HCEC 1CT (cell line): ENCODE measurements around the gene KRTAP4-4.
"Not testable (repeated sequence)": the region's sequence is repeated elsewhere in the genome, so short reads cannot be mapped to it uniquely, and the experiment has no call there.

Experiments
- DNase-seq: peaks from one replicate; pipeline ENCODE4 v3.0.0-alpha.2; 2017

Gene KRTAP4-4

GRCh38 chr17:41160648-41161047 is at the start of gene KRTAP4-4:
TSS of gene KRTAP4-4 (minus strand) at chr17:41160748. CDS start at chr17:41160691, 57 bp downstream.
- no peak for DNase-seq

- DNase-seq, result no peak
Measured at GRCh38 chr17:41199421-41200078, 39.0 kb upstream of the KRTAP4-4 start.

DNA sequence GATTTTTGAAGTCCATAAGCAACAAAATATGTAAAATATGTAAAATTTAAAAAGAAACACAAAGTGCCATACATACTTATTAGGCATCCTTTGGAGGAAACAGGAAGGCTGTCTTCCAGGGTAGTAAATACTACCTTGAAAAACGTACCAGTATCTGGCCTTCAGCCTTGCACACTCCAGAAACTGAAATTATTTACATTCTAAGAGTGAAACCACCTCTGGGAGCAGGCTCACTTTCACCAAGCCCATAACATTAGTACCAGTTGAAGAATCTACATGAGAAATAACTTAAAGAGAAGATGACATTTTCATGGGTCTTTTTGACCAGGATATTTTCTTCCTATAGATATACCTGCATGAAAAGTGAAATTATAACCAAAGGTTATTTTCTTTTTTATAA is 35.5 kb upstream of the KRTAP4-4 start:
- no peak for DNase-seq

- DNase-seq, result no peak
Measured at GRCh38 chr17:41190328-41190727, 29.8 kb upstream of the KRTAP4-4 start.

- not testable (repeated sequence) for DNase-seq
Measured at GRCh38 chr17:41189837-41190318, 29.3 kb upstream of the KRTAP4-4 start, which contains the start of gene KRTAP9-1. TSS of gene KRTAP9-1 (plus strand) at chr17:41189887. CDS start at chr17:41189887, 0 bp downstream.

GRCh38 chr17:41186872-41187271 is 26.3 kb upstream of the KRTAP4-4 start:
- no peak for DNase-seq

DNA sequence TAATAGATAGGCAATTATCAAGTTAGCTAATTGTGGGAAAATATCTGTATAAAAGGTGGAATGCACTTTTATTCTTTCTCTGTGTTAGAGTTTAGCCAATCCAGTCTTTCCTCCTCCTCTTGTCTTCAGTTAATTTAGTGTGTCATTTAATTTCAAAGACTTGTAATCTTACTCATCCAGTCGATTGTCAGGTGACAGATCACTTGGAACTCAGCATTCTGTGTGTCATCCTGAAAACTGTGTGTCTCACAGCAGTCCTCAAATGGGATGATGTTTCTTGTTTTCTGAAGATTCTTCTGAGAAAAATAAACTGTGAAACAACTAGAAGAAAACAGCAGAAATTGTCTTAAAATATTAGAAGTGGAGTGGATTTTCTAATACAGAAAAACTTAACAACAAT is 24.5 kb upstream of the KRTAP4-4 start:
- DNase-seq, result no peak

- DNase-seq, result no peak
Measured at GRCh38 chr17:41184480-41184961, 24.0 kb upstream of the KRTAP4-4 start, which contains the start of gene KRTAP4-1. TSS of gene KRTAP4-1 (minus strand) at chr17:41184911. CDS start at chr17:41184854, 57 bp downstream.

DNA sequence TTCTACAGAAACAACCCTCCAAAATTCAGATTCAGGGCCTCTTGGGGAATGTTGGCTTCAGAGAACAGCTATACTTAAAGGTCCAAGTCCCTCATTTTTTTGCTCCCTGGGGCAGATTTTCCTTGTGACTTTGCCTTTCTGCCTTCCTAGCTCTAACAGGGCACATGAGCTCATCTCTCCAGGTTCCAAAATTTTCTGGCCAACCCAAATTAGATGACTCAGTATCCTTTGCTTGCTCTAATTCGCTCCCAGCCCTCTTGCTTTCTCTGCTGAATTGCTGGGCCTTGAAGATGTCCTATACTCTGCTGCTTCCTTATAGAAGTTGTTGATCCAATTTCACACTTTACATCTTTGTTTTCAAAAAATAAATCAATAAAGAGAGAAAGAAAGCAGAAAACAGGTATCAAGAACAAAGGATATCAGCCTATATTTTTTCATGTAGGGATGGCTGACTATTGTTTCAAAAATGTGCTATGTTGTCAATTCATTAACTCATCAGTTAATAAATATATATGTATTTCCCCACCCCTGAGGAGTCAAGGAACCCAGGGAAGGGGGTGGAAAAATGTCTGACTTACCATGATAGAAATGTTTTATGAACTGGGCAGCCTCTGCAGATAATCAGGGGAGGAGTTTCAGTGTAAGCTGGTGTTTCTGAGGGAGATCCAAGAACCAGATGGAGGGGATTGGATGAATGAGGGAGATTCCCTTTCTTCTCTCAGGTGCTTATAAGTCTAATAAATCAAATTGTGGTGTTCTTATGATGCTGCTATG is 18.5 kb upstream of the KRTAP4-4 start:
- DNase-seq, result peak; percentile 59

- DNase-seq, result peak; percentile 84
Measured at GRCh38 chr17:41178341-41178740, 17.8 kb upstream of the KRTAP4-4 start.

DNA sequence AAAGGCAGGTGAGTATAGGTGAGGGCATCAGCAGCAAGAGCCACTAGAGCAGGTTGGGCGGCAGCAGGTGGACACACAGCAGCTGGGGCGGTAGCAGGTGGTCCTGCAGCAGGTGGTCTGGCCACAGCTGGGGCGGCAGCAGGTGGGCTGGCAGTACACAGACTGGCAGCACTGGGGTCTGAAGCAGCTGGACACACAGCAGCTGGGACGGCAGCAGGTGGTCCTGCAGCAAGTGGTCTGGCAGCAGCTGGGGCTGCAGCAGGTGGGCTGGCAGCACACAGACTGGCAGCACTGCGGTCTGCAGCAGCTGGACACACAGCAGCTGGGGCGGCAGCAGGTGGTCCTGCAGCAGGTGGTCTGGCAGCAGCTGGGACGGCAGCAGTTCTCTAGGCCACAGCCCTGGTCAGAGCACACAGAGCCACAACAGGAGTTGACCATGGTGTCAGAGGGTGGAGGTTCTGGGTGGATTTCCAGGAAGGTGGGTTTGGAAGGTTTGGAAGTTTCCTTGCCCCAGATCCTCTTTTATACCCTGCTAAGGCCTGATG is 17.3 kb upstream of the KRTAP4-4 start, which contains the start of gene KRTAP4-2:
KRTAP4-2 (minus strand) TSS at position 495 of the 545 bp plus-strand sequence; CDS start at position 438, 57 bp downstream.
- no peak for DNase-seq

DNA sequence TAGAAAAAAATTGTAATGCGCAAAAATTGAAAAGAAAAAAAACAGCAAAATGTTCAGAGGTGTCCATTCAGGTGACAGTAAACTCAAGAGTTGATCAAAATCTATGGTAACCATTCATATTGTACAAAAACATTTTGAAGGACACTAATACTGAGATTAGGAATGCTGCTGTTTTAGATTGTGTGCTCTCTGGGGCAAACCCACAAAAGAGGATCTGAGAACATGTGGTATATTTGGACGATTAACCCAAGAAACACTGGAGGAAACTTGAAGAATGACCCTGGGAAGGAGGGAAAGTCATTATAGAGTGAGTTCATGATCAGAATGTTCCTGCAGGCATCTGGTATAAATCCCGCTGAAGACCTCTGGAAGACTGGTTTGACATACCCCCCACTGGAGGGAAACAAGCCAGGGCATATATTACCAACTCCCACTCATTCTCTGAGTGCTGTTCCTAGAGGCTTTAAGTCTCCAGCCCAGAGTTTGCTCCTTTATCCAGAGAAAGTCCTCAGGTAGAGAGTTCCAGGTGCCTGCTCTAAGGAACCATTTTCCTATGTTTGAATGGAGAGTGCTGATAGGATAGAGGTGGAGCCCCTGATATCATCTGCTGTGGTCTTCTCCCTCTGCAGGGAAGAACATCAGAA is 16.3 kb upstream of the KRTAP4-4 start:
- no peak for DNase-seq

GRCh38 chr17:41171886-41172285 is 11.3 kb upstream of the KRTAP4-4 start:
- peak; percentile 75 for DNase-seq

GRCh38 chr17:41168121-41168520 is 7.6 kb upstream of the KRTAP4-4 start, which contains the start of gene KRTAP4-3:
TSS of gene KRTAP4-3 (minus strand) at chr17:41168221. CDS start at chr17:41168172, 49 bp downstream.
- no peak for DNase-seq

DNA sequence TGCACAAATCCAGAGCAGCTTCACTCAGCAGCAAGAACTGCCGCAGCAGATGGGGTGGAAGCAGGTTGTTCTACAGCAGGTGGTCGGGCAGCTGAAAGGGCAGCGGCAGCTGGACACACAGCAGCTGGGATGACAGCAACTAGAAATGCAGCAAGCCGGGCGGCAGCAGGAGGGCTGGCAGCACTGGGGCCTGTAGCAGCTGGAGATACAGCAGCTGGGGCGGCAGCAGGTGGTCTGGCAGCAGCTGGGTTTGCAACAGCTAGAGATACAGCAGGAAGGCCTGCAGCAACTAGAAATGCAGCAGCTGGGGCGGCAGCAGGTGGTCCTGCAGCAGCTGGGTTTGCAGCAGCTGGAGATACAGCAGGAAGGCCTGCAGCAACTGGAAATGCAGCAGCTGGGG is 7.0 kb upstream of the KRTAP4-4 start:
- DNase-seq, result no peak

GRCh38 chr17:41163828-41164227 is 3.3 kb upstream of the KRTAP4-4 start:
- DNase-seq, result no peak

- not testable (repeated sequence) for DNase-seq
Measured at GRCh38 chr17:41160190-41160589, 358 bp downstream of the KRTAP4-4 start.

DNA sequence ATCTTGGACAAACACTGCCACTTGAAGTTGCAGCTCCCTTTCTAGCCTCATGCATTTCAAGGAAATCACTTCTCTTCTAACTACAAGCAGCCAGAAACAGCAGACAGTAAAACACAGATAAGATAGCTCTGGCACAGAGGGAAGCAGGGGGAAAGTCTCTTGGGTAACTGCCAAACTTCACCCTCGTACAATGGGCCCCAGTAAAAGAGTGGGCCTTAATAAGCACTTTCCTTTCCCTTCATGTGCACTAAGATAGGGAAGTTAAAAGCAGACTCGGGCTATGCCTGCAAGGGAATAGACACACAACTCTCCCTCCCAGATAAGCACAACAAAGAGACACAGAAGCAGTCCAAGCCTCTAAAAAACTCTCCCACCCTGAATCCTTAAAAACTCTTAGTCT is 6.7 kb downstream of the KRTAP4-4 start:
- no peak for DNase-seq

GRCh38 chr17:41151525-41151924 is 9.0 kb downstream of the KRTAP4-4 start:
- no peak for DNase-seq

DNA sequence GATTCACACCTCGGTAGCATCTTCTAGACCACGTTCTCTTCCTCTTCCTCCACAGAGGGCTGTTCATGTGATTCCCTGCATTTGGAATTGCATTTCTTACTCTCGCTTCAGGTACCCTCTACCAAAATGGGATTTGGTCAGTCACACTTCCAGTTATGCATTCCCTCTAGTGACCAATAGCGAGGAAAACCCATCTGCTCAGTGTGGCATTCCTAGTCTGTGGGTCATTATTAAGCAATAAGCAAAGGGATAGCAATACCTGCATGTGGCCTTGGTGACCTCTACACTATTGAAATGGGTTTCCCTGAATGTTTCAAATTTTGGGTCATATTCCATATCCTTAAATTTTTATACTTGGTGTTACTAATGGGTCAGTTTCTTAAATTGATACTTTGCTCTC is 10.5 kb downstream of the KRTAP4-4 start:
- no peak for DNase-seq

DNA sequence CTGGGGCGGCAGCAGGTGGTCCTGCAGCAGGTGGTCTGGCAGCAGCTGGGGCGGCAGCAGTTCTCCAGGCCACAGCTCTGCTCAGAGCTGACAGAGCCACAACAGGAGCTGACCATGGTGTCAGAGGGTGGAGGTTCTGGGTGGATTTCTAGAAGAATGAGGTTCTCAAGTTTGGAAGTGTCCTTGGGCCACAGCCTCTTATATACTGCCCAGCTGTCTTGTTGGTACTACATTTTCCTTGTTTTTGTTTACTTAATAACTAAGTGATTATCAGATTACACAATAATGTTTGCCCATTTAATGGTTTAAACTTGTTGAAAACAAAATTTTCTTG is 10.9 kb downstream of the KRTAP4-4 start, which contains the start of gene KRTAP4-5:
KRTAP4-5 (minus strand) TSS at position 174 of the 334 bp plus-strand sequence; CDS start at position 116, 58 bp downstream.
- no peak for DNase-seq

DNA sequence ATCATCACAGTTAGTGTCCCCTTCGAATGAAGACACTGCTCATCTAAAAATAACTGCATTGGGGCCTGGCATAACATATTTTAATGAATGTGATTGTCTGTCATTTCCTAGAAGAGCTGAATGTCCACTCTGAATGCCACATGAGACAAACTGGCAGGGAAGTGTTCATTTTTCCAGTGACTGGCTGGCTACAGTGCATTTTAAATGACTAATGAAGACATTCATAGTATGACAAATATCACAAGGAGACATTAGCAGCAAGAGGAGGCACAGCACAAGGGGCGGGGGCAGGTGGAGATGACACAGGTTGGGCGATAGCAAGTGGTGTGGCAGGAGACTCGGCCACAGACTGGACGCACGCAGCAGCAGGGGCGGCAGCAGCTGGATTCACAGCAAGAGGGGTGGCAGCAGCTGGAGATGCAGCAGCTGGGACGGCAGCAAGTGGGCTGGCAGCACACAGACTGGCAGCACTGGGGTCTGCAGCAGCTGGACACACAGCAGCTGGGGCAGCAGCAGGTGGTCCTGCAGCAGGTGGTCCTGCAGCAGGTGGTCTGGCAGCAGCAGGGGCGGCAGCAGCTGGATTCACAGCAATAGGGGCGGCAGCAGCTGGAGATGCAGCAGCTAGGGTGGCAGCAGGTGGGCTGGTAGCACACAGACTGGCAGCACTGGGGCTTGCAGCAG is 11.4 kb downstream of the KRTAP4-4 start:
- not testable (repeated sequence) for DNase-seq
